Skin of body (tissue), 2 donors: ENCODE results near the gene GPALPP1. TPM values are rescaled to one million over a fixed set of nuclear protein-coding genes. Genes with fewer than 3 reads are reported as not detected.
"Not testable (repeated sequence)": the region's sequence is repeated elsewhere in the genome, so short reads cannot be mapped to it uniquely, and the experiment has no call there.

ENCODE experiments used
- DNase-seq: peaks from one replicate; lab custom pipeline; 2025; lab: John Stamatoyannopoulos, UW
- total RNA-seq: library from RNA; depleted of rRNA; stranded (reverse); fragments of >200 nt; gene quantifications from one replicate; pipeline ENCODE4 v1.2.3, GENCODE V29; 2014

The GPALPP1 gene
- total RNA-seq, 1 donor from 2014 or later, result 24.4 TPM

GRCh38 chr13:45007225-45007624, 17.9 kb downstream of the GPALPP1 start:
- DNase-seq, result no peak

- no peak for DNase-seq
Measured at GRCh38 chr13:45007823-45008222, 18.5 kb downstream of the GPALPP1 start.

- DNase-seq, result no peak
Measured at GRCh38 chr13:45011198-45011597, 21.9 kb downstream of the GPALPP1 start.

GRCh38 chr13:45015300-45015699, 26.0 kb downstream of the GPALPP1 start:
- DNase-seq, result no peak

- DNase-seq, result no peak
Measured at GRCh38 chr13:45016792-45017425, 27.6 kb downstream of the GPALPP1 start.

GRCh38 chr13:45019981-45020380, 30.6 kb downstream of the GPALPP1 start:
- not testable (repeated sequence) for DNase-seq

- DNase-seq, result no peak
Measured at GRCh38 chr13:45021250-45021649, 31.9 kb downstream of the GPALPP1 start.

GRCh38 chr13:45024847-45025246, 35.5 kb downstream of the GPALPP1 start:
- DNase-seq, result no peak

- DNase-seq, result no peak
Measured at GRCh38 chr13:45034342-45034741, 45.0 kb downstream of the GPALPP1 start.

- no peak for DNase-seq
Measured at GRCh38 chr13:45036206-45036605, 46.9 kb downstream of the GPALPP1 start.

- no peak for DNase-seq
Measured at GRCh38 chr13:45040173-45040572, 50.8 kb downstream of the GPALPP1 start.

- no peak for DNase-seq
Measured at GRCh38 chr13:45040622-45041021, 51.3 kb downstream of the GPALPP1 start.

- DNase-seq, result no peak
Measured at GRCh38 chr13:45042539-45042938, 53.2 kb downstream of the GPALPP1 start.

- no peak for DNase-seq
Measured at GRCh38 chr13:45046445-45046844, 57.1 kb downstream of the GPALPP1 start.

GRCh38 chr13:45047394-45048310, 58.3 kb downstream of the GPALPP1 start:
- DNase-seq, result peak; percentile 69

- DNase-seq, result no peak
Measured at GRCh38 chr13:45048890-45049407, 59.6 kb downstream of the GPALPP1 start.

GRCh38 chr13:45049478-45049877, 60.1 kb downstream of the GPALPP1 start:
- DNase-seq, result no peak

- no peak for DNase-seq
Measured at GRCh38 chr13:45051315-45051714, 62.0 kb downstream of the GPALPP1 start.

- no peak for DNase-seq
Measured at GRCh38 chr13:45055198-45055901, 66.0 kb downstream of the GPALPP1 start.

- no peak for DNase-seq
Measured at GRCh38 chr13:45055902-45056648, 66.7 kb downstream of the GPALPP1 start.

- DNase-seq, result no peak
Measured at GRCh38 chr13:45060062-45060461, 70.7 kb downstream of the GPALPP1 start.
